GM06990 (cell line): ENCODE results near the gene COG7.

Experiments
- DNase-seq: peaks from one replicate; pipeline ENCODE4 v3.0.0-alpha.2; 2011; ENCODE audit not compliant: insufficient read length; ENCODE audit errors: extremely low read depth
- H3K27me3 ChIP-seq: replicated peaks from 2 replicates; pipeline ENCODE4 v1.6.0; 2011; ENCODE audit warnings: low read length; ENCODE audit not compliant: control insufficient read depth, insufficient read depth
- H3K36me3 ChIP-seq: 2 replicates; pipeline ENCODE4 v1.5.1; 2011; ENCODE audit warnings: low read length; ENCODE audit not compliant: control insufficient read depth, insufficient read depth
- H3K4me3 ChIP-seq: replicated peaks from 2 replicates; pipeline ENCODE4 v1.5.1; 2011; ENCODE audit warnings: low read depth, mild to moderate bottlenecking, control low read depth, low read length
- TF ChIP-seq, protein P1 (sequence below): IDR thresholded peaks from 2 replicates; pipeline ENCODE4 v1.5.1; 2011; ENCODE audit warnings: low read length, control low read depth, mild to moderate bottlenecking, inconsistent platforms; ENCODE audit not compliant: insufficient read depth, poor library complexity, severe bottlenecking

The COG7 gene

DNA sequence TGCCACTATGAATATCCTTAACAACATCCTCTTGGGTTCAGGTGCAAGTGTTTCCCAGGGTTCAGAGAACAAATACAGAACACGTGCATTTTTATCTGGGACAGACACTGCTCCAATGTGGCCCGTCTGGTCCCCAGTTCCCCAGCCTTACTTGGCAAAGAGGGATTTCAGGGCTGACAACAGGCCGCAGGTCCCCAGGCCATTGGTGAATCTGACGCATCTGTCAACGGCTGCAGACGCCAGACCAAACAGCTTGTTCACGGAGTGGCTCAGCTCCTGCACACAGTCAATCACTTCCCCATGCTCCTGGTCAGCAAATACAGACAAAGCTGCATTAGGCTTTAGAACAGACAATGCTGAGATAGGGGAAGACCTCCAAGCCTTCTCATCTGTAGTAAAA lies 36.2 kb downstream of the COG7 start:
- TF ChIP-seq, protein P1, sequence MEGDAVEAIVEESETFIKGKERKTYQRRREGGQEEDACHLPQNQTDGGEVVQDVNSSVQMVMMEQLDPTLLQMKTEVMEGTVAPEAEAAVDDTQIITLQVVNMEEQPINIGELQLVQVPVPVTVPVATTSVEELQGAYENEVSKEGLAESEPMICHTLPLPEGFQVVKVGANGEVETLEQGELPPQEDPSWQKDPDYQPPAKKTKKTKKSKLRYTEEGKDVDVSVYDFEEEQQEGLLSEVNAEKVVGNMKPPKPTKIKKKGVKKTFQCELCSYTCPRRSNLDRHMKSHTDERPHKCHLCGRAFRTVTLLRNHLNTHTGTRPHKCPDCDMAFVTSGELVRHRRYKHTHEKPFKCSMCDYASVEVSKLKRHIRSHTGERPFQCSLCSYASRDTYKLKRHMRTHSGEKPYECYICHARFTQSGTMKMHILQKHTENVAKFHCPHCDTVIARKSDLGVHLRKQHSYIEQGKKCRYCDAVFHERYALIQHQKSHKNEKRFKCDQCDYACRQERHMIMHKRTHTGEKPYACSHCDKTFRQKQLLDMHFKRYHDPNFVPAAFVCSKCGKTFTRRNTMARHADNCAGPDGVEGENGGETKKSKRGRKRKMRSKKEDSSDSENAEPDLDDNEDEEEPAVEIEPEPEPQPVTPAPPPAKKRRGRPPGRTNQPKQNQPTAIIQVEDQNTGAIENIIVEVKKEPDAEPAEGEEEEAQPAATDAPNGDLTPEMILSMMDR: no peak
- H3K27me3 ChIP-seq: no peaks in the 10 kb centered on the region
- no peak for DNase-seq
- peaks cover 9% of the 10 kb centered on the region for H3K36me3 ChIP-seq
- no peak overlapping the region for H3K4me3 ChIP-seq

DNA sequence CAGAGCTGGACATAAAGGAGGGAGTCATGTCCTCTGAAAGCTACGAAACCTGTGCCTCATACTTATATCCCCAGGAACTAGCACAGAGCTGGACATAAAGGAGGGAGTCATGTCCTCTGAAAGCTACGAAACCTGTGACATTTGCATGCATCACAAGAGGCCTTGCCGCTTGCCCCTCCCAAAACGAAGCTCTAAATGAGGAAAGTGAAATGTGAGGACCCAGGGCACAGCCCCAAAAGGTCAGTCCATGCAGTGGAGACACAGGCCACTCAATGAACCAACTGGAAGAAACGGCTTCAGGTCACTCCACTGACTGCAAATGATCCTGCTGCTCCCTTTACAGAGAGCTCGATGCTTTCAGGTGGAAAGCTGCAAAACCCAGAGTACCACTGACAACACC lies 38.3 kb downstream of the COG7 start:
- H3K4me3 ChIP-seq: no peak overlapping the region
- H3K27me3 ChIP-seq: no peaks in the 10 kb centered on the region
- TF ChIP-seq, protein P1: no peak
- DNase-seq: no peak
- peaks cover 9% of the 10 kb centered on the region for H3K36me3 ChIP-seq

DNA sequence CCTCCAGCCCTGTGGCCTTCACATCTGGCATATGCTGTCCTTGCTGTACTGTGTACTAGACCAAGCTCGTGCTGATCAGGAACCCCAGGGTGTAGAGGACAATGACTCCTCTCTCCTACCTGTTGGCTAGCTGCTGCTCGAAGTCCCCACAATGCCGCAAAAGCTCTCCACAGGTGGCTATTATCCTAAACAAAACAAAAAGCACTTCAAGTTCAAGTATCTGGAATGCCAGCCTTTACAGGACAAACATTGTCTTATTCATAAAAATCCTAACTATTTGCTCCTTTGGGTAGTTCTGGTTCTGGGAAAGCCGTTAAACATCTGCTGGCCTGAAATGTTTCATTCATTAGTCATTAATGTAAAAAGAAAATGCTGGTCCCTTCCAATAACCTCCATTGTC lies 42.8 kb downstream of the COG7 start:
- Histone ChIP-seq H3K4me3 (no peak overlapping the region), H3K27me3 (no peaks in the 10 kb centered on the region), H3K36me3 (peaks cover 3% of the 10 kb centered on the region)
- TF ChIP-seq, protein P1: no peak
- DNase-seq: no peak

DNA sequence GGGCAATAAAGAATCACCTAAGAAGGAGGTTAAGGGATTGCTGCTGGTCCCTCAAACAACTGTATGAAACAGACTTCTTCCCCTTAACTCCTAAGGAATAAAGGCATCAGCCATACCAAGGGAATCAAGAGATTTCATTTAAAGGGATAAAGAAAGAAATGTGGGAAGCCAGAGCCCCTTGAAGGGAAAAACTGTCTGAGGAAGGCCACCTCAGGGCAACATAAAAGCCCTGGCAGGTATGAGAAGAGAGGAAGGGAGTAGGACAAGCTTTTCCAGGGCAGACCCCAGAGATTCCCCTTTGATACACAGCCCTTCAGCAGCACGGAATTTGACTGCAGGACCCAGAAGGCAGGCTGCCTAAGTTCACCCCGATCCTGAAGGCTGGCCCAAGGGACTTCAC lies 43.5 kb downstream of the COG7 start:
- TF ChIP-seq, protein P1: no peak
- no peaks in the 10 kb centered on the region for H3K27me3 ChIP-seq
- H3K36me3 ChIP-seq: peaks cover 5% of the 10 kb centered on the region
- no peak for DNase-seq
- H3K4me3 ChIP-seq: no peak overlapping the region

DNA sequence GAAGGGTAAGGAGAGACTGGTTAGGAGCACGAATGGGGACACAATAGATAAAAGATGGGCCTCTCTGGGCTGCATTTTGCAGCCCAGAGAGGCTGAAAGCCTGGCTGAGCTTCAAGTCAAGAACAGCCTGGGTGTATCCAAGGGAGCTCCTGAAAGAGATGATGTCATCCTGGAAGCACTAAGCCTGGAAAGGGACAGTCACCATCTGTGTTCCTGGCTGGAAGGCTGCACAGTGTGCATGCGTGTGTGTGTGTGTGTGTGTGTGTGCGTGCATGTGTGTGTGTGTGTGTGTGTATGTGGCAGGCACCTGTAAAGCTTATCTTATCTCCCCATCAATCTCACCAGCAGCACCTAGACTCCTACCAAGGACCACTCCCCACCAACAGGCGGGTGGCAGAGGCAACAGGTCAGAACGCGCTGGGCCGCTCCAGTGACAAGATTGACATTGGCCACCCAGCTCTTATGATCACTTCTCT lies 44.1 kb downstream of the COG7 start:
- Histone ChIP-seq H3K27me3 (no peaks in the 10 kb centered on the region), H3K4me3 (no peak overlapping the region), H3K36me3 (peaks cover 4% of the 10 kb centered on the region)
- DNase-seq: no peak
- TF ChIP-seq, protein P1: no peak

DNA sequence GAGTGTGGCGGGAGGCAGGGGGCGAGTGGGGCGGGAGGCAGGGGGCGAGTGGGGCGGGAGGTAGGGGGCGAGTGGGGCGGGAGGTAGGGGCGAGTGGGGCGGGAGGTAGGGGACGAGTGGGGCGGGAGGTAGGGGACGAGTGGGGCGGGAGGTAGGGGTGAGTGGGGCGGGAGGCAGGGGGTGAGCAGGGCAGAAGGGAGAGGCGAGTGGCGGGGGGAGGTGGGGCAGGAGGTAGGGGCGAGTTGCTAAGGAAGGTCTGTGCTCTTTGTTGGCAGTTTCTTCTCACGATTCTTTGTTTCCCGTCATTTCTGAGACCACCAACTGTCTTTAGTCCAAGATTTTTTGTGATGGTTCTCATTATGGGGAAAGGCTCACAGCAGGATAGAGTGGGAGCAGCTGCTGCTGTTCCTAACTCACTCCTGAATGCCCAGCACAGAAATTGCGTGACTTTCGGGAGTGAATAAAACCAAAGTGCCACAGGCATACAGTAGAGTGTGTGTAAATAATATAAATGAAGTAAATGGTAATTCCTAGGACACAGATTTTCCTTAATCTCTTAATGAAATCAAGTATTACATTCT lies 44.7 kb downstream of the COG7 start:
- Histone ChIP-seq H3K4me3 (no peak overlapping the region), H3K27me3 (no peaks in the 10 kb centered on the region), H3K36me3 (peaks cover 7% of the 10 kb centered on the region)
- no peak for DNase-seq
- TF ChIP-seq, protein P1: no peak
